GM18511 (cell line): Measurements from ENCODE around the gene P4HB.

Experiments used
- ATAC-seq: cut with Tn5 transposase; IDR thresholded peaks from one replicate; pipeline ENCODE4 v1.9.1; 2021; ENCODE audit warnings: mild to moderate bottlenecking, moderate library complexity; ENCODE audit not compliant: unreplicated experiment

P4HB gene

GRCh38 chr17:81859906-81860755 is at the start of gene P4HB:
Gene P4HB, minus strand, starts transcription at chr17:81860535. Its CDS starts 64 bp downstream, at chr17:81860471.
- ATAC-seq, result no peak

- no peak for ATAC-seq
Measured at GRCh38 chr17:81909231-81909630, 48.9 kb upstream of the P4HB start.

GRCh38 chr17:81908793-81909192 is 48.5 kb upstream of the P4HB start:
- no peak for ATAC-seq

- ATAC-seq, result no peak
Measured at GRCh38 chr17:81907219-81908145, 47.1 kb upstream of the P4HB start.

- ATAC-seq, result no peak
Measured at GRCh38 chr17:81906476-81907218, 46.3 kb upstream of the P4HB start.

GRCh38 chr17:81905993-81906392 is 45.7 kb upstream of the P4HB start:
- no peak for ATAC-seq

GRCh38 chr17:81905424-81905875 is 45.1 kb upstream of the P4HB start:
- ATAC-seq, result no peak

- ATAC-seq, result no peak
Measured at GRCh38 chr17:81904600-81905423, 44.5 kb upstream of the P4HB start.

- ATAC-seq, result no peak
Measured at GRCh38 chr17:81903896-81904599, 43.7 kb upstream of the P4HB start.

GRCh38 chr17:81903415-81903831 is 43.1 kb upstream of the P4HB start:
- no peak for ATAC-seq

- ATAC-seq, result no peak
Measured at GRCh38 chr17:81902653-81903414, 42.5 kb upstream of the P4HB start.

GRCh38 chr17:81902023-81902652 is 41.8 kb upstream of the P4HB start, which contains the start of gene NPB:
Gene NPB, plus strand, starts transcription at chr17:81902238. Its CDS starts 40 bp downstream, at chr17:81902278.
- ATAC-seq, result no peak

- no peak for ATAC-seq
Measured at GRCh38 chr17:81901167-81902022, 41.1 kb upstream of the P4HB start.

- no peak for ATAC-seq
Measured at GRCh38 chr17:81900181-81900820, 40.0 kb upstream of the P4HB start.

GRCh38 chr17:81899514-81900166 is 39.3 kb upstream of the P4HB start:
- ATAC-seq, result no peak

- ATAC-seq, result no peak
Measured at GRCh38 chr17:81898885-81899284, 38.5 kb upstream of the P4HB start.
